ENCODE data around the gene PLAAT4. TPM values are rescaled to one million over a fixed set of nuclear protein-coding genes. Genes with fewer than 3 reads are reported as not detected.
"Not testable (repeated sequence)": the region's sequence is repeated elsewhere in the genome, so short reads cannot be mapped to it uniquely, and the experiment has no call there.

PLAAT4 gene
- total and polyA plus RNA-seq, 7 donors: 4.3 to 12.2 (median 8.5) TPM

DNA sequence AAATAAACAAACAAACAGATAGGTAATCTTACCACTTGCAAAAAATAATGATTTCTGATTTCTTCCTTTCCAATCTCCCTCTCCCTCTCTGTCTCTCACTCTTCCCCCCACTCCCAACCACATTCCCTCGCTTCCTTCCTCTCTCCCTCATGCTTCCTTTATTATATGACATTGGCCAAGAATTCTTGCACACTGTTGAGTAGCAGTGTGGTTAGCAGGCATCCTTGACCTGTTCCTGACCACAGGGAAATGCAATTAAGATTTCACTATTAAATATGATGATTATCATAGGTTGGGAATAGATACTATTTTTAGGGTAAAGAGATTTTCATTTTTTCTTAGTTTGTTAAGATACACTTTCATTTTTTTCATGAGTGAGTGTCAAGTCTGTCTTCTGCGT is 14.7 kb upstream of the PLAAT4 start:
- Histone ChIP-seq H3K9me3 (no peaks in the 10 kb centered on the region), H3K4me3 (no peak overlapping the region), H3K27ac (no peak overlapping the region), H3K36me3 (ENCODE audit: insufficient read depth in 1 of 2, low read depth in 1 of 2) (no peaks in the 10 kb centered on the region), H3K4me1 (no peaks in the 10 kb centered on the region), H3K27me3 (ENCODE audit: insufficient read depth in 3 of 3, low read length in 2 of 3) (no peaks in the 10 kb centered on the region)
- no peak for TF ChIP-seq CTCF (IDR thresholded peaks at IDR 0.05)
- intact Hi-C loops (cut with DNase I): no loop called here
- DNase-seq (no peak), ATAC-seq (no peak)
- 85 to 89% (median 86%) methylated on average over 2 of the region's 2 CpGs for WGBS, 3 donors

DNA sequence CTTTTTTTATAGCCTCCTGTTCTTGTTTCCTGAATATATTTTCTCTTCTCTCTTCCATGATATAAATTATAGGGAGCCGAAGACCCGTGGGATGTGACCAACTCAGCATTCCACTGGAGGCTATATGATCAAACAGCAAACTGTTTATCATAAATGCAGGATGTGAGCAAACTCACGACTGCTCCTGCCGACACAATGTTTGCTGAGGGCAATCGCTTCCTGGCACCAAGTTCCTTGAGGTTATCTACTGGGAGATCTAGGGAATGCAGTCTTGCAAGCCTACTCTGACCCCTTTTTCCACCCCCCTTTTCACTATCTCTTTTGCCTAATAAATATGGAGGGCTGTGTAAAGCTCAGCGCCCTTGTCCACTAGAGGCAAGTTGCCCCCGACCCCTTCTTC is 13.5 kb upstream of the PLAAT4 start:
- H3K27me3 ChIP-seq (ENCODE audit: insufficient read depth in 3 of 3, low read length in 2 of 3): no peaks in the 10 kb centered on the region
- H3K36me3 ChIP-seq (ENCODE audit: insufficient read depth in 1 of 2, low read depth in 1 of 2): no peaks in the 10 kb centered on the region
- no peaks in the 10 kb centered on the region for H3K9me3 ChIP-seq
- 82 to 87% (median 87%) methylated on average over 7 of the region's 7 CpGs for WGBS, 3 donors
- H3K4me3 ChIP-seq: no peak overlapping the region
- intact Hi-C loops (cut with DNase I): no loop called here
- TF ChIP-seq CTCF (IDR thresholded peaks at IDR 0.05): no peak
- H3K4me1 ChIP-seq: no peaks in the 10 kb centered on the region
- DNase-seq (no peak), ATAC-seq (no peak)
- no peak overlapping the region for H3K27ac ChIP-seq

DNA sequence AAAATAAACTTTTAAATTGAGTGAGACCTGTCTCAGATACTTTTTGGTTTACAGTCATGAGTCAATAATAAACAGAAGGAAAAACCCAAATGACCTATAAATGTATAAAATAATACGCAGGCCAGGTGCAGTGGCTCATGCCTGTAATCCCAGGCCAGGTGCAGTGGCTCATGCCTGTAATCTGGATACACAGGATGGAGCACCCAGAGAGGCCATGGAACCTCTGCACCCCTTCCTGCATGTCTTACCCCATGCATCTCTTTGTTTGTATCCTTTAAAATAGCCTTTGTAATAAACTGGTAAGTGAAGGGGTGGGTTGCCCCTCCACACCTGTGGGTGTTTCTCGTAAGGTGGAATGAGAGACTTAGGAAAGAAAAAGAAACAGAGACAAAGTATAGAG is 8.9 kb upstream of the PLAAT4 start:
- Histone ChIP-seq H3K4me3 (no peak overlapping the region), H3K27ac (no peak overlapping the region), H3K9me3 (no peaks in the 10 kb centered on the region), H3K4me1 (no peaks in the 10 kb centered on the region), H3K36me3 (ENCODE audit: insufficient read depth in 1 of 2, low read depth in 1 of 2) (no peaks in the 10 kb centered on the region), H3K27me3 (ENCODE audit: insufficient read depth in 3 of 3, low read length in 2 of 3) (no peaks in the 10 kb centered on the region)
- ATAC-seq: no peak
- no peak for TF ChIP-seq CTCF (IDR thresholded peaks at IDR 0.05)
- intact Hi-C loops (cut with DNase I): no loop called here
- 82 to 89% (median 84%) methylated on average over 2 of the region's 2 CpGs for WGBS, 3 donors
- DNase-seq: no peak

DNA sequence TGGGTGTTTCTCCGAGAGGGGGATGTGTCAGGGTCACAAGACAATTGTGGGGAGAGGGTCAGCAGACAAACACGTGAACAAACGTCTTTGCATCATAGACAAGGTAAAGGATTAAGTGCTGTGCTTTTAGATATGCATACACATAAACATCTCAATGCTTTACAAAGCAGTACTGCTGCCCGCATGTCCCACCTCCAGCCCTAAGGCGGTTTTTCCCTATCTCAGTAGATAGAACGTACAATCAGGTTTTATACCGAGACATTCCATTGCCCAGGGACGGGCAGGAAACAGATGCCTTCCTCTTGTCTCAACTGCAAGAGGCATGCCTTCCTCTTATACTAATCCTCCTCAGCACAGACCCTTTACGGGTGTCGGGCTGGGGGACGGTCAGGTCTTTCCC is 8.5 kb upstream of the PLAAT4 start:
- DNase-seq; H3K36me3 ChIP-seq (ENCODE audit: insufficient read depth in 1 of 2, low read depth in 1 of 2); ATAC-seq; H3K27me3 ChIP-seq (ENCODE audit: insufficient read depth in 3 of 3, low read length in 2 of 3); intact Hi-C loops (cut with DNase I); H3K9me3 ChIP-seq; H3K4me3 ChIP-seq; H3K4me1 ChIP-seq; H3K27ac ChIP-seq: not testable (repeated sequence)
- 58 to 63% (median 59%) methylated on average over 3 to 8 of the region's 11 CpGs for WGBS, 3 donors

DNA sequence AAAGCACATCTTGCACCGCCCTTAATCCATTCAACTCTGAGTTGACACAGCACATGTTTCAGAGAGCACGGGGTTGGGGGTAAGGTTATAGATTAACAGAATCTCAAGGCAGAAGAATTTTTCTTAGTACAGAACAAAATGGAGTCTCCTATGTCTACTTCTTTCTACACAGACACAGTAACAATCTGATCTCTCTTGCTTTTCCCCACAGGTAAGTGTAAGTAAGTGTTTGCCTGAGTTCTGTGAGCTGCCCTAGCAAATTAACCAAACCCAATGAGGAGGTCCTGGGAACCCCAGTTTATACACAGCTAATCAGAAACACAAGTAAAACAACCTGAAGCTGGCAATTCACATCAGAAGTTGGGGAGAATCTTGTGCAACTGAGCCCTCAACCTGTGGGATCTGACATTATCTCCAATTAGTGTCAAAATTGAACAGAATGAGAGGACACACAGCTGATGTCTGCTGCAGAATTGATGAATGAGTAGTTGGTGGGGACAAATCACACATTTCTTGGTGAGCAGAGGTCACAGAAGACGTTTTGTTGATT is 7.8 kb upstream of the PLAAT4 start:
- ATAC-seq; H3K36me3 ChIP-seq (ENCODE audit: insufficient read depth in 1 of 2, low read depth in 1 of 2); H3K4me3 ChIP-seq; H3K4me1 ChIP-seq; H3K27ac ChIP-seq; intact Hi-C loops (cut with DNase I); H3K9me3 ChIP-seq; H3K27me3 ChIP-seq (ENCODE audit: insufficient read depth in 3 of 3, low read length in 2 of 3); DNase-seq: not testable (repeated sequence)
- 76 to 86% (median 83%) methylated on average over 1 of the region's 3 CpGs for whole genome bisulfite sequencing, 3 donors

DNA sequence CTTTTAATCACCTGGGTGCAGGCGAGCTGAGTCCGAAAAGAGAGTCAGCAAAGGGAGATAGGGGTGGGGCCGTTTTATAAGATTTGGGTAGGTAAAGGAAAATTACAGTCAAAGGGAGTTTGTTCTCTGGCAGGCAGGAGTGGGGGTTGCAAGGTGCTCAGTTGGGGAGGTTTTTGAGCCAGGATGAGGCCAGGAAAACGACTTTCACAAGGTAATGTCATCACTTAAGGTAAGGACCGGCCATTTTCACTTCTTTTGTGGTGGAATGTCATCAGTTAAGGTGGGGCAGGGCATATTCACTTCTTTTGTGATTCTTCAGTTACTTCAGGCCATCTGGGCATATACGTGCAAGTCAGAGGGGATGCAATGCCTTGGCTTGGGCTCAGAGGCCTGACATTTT is 7.2 kb upstream of the PLAAT4 start:
- intact Hi-C loops (cut with DNase I); DNase-seq; H3K36me3 ChIP-seq (ENCODE audit: insufficient read depth in 1 of 2, low read depth in 1 of 2); ATAC-seq; H3K9me3 ChIP-seq; H3K4me1 ChIP-seq; H3K4me3 ChIP-seq; H3K27me3 ChIP-seq (ENCODE audit: insufficient read depth in 3 of 3, low read length in 2 of 3); H3K27ac ChIP-seq: not testable (repeated sequence)
- 70 to 83% (median 81%) methylated on average over 6 of the region's 6 CpGs for WGBS, 3 donors

Data from psoas muscle (tissue), 8 donors.